HG02943 (cell line): ENCODE measurements around the gene PLEK.
"Not testable (repeated sequence)": the region's sequence is repeated elsewhere in the genome, so short reads cannot be mapped to it uniquely, and the experiment has no call there.

ENCODE experiments used
- ATAC-seq: cut with Tn5 transposase; IDR thresholded peaks from one replicate; pipeline ENCODE4 v1.9.1; 2021; ENCODE audit warnings: mild to moderate bottlenecking, low read depth, moderate library complexity; ENCODE audit not compliant: unreplicated experiment

The PLEK gene

GRCh38 chr2:68365087-68365486 lies at the start of gene PLEK:
Gene PLEK, plus strand, starts transcription at chr2:68365282. Its CDS starts 70 bp downstream, at chr2:68365352.
- ATAC-seq, result peak; percentile 71

GRCh38 chr2:68316111-68316510 lies 49.0 kb upstream of the PLEK start:
- ATAC-seq, result no peak

GRCh38 chr2:68317971-68318913 lies 46.8 kb upstream of the PLEK start:
- no peak for ATAC-seq

- ATAC-seq, result no peak
Measured at GRCh38 chr2:68318914-68319397, 46.1 kb upstream of the PLEK start.

- ATAC-seq, result no peak
Measured at GRCh38 chr2:68319398-68320117, 45.5 kb upstream of the PLEK start, which contains the start of gene CNRIP1. Gene CNRIP1, minus strand, starts transcription at chr2:68319949. Its CDS starts 549 bp downstream, at chr2:68319400.

- ATAC-seq, result no peak
Measured at GRCh38 chr2:68320118-68320641, 44.9 kb upstream of the PLEK start.

GRCh38 chr2:68325056-68325455 lies 40.0 kb upstream of the PLEK start:
- ATAC-seq, result no peak

GRCh38 chr2:68328901-68329300 lies 36.2 kb upstream of the PLEK start:
- ATAC-seq, result no peak

- ATAC-seq, result no peak
Measured at GRCh38 chr2:68330691-68331090, 34.4 kb upstream of the PLEK start.

GRCh38 chr2:68333009-68333408 lies 32.1 kb upstream of the PLEK start:
- no peak for ATAC-seq

- no peak for ATAC-seq
Measured at GRCh38 chr2:68333931-68334330, 31.2 kb upstream of the PLEK start.

- no peak for ATAC-seq
Measured at GRCh38 chr2:68336192-68336591, 28.9 kb upstream of the PLEK start.

- ATAC-seq, result no peak
Measured at GRCh38 chr2:68340226-68341061, 24.6 kb upstream of the PLEK start.

- ATAC-seq, result no peak
Measured at GRCh38 chr2:68341062-68341329, 24.1 kb upstream of the PLEK start.

GRCh38 chr2:68341583-68341982 lies 23.5 kb upstream of the PLEK start:
- ATAC-seq, result no peak

GRCh38 chr2:68342470-68342869 lies 22.6 kb upstream of the PLEK start:
- ATAC-seq, result no peak

GRCh38 chr2:68344031-68344430 lies 21.1 kb upstream of the PLEK start:
- no peak for ATAC-seq

- no peak for ATAC-seq
Measured at GRCh38 chr2:68345129-68345875, 19.8 kb upstream of the PLEK start.

GRCh38 chr2:68349091-68349490 lies 16.0 kb upstream of the PLEK start:
- not testable (repeated sequence) for ATAC-seq

- no peak for ATAC-seq
Measured at GRCh38 chr2:68351997-68352396, 13.1 kb upstream of the PLEK start.
